Fibroblast of skin of right quadriceps (primary cell): Measurements from ENCODE around the gene CUL2.
"Not testable (repeated sequence)": the region's sequence is repeated elsewhere in the genome, so short reads cannot be mapped to it uniquely, and the experiment has no call there.

ENCODE experiments used
- DNase-seq: peaks from one replicate; pipeline ENCODE4 v3.0.0-alpha.2; 2013

Gene CUL2

DNA sequence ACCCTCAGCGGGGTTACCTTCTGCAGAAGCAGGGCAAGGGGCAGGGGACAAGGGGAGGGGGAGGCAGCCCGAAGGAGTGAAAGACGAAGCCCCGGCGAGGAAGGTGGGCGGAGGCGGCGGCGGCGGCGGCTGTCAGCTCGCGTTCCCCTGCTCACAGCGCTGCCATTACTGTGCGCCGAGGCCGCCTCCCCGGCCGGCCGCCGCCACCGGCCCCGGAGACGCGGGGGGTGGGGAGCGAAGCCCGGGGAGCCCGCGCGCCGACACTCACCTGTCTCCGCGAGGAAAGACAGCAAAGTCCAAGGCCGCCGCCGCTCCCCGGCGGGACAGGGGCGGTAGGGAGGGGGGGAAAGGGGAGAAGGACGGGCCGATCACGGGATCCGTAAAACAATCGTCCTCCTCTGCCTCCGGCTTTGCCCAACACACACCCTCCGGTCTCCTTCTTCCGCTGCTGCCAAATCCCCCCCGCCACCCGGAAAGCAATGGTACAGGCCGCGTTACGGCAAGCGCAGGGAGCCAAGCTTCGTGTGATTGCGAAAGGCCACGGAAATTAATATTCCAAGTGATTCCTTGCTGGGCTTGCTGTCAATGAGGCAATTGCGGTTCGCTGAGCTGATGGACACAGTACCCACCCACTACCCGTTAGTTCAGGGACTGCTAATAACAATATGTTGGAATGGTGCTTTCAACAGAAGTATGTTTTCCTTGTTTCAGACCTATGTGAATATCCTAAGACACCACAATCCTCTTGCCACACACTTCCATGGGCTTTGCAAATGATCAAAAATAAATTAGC lies at the start of gene CUL2:
CUL2 (minus strand) TSS at position 180 of the 793 bp plus-strand sequence. CDS start 19,024 bp downstream, outside the sequence.
- peak; percentile 97 for DNase-seq

DNA sequence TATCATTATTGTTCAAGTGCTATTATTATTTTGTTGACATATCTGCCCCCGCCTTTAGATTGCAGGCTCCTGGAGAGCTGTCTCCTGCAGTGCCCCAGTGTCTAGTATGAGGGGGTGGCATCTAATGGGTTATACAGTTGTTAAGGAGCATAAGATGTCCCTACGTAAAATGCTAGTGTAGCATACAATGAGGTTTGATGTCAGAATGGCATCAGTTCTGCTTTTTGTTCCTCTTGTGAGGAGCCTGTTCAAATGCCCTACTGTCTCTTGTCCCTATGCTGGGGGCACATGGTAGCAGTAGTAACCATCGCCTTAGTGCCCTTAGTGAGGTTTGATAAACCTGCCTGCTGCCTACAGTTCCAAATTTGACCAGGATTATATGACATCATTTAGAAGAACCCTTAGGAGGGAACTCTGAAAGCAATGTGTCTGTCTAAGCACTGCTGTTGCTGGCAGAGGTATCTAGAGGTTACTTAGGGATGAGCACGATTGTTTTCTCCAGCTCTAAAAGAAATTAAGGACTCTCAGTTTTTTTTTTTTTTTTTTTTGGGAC lies 46.2 kb upstream of the CUL2 start:
- DNase-seq, result no peak

DNA sequence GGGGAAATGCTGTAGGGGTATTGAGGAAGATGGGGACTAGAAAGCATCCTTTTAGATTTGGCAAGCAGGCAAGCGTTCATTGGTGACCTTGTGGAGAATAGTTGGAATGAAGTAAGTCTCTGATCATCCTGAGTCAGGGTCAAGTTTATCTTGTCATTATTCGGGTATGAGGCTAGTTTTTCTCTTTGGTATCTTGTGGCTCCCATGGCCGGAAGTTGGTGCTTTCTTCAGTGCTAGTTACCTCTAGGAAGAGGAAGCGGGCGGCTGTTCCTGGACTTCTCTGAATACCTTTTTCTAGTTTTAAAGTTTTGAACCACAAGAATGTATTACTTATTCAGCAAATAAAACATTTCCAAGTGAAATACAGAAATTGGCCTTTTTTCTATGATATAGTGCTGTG lies 45.7 kb upstream of the CUL2 start:
- peak; percentile 5 for DNase-seq

DNA sequence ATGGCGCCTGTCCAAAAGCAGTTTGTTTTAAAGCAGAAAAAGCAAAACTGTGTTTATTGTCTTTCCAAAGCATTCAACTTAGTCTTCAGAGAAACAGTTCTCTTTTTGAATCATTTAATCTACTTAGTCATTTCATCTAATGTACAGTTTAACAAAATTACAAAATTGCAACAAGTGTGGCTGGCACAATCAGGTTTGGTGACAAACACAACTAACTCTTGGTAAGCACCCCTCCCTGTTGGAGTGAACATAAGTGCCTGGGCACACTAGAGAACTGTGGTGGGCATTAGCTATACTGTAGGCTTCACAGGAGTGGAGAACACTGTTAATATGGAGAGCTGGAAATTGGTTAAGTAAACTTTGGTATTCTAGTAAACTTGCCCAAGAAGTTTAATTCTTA lies 43.4 kb upstream of the CUL2 start:
- no peak for DNase-seq

DNA sequence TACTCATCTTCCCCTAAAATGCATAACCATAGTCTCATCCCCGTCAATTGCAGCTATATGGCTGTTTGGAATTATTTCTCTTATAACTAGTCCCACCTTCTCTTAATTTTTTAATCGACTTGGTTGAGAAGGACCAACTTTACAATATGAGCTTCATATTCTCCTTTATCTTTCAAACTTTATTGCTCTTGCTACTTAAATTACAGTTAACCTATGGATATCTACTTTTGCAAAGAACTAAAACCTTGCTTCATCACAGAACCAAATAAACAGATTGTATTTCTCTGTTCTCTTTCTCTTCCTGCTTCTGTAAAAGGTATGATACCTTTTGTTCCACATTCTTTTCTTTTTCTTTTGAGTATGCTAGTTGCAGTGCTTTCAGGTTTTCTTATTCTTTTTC lies 42.6 kb upstream of the CUL2 start:
- DNase-seq, result no peak

DNA sequence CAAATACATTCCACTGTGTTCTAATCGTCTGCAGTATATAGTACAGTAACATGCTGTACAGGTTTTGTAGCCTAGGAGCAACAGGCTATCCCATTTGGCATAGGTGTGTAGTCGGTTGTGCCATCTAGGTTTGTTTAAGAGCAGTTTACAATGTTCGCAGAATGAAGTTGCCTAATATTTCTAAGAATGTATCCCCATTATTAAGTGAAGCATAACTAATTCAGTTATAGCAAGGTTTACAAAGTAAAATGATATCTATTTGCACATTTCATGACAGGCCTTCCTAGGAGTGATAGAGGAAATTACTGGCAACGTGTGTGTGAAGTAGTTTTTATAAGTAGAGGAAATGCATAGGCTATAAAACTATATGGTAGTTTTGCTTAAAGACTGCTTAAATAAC lies 40.5 kb upstream of the CUL2 start:
- no peak for DNase-seq

DNA sequence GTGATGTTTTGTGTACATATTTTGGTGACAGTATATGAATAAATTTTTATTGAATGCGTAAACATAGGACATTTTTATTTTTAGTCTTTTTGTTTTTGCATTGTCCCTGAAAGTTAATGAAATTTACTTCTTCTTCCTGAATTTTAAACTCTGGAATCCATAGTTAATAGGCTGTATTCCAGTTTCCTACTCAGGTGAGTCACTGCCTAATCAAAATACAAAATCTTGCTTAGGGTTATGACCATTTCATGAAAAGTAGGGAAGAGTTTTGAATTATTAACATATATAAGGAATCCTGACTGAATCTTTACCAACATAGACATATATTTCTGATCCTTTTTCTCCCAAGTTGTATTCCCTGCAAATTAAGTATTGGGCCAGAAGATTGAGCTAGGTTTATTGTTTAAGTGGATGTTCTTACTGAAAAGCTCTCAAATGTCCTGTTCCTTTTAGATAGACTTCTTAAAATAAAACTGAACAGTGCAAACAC lies 39.1 kb upstream of the CUL2 start:
- DNase-seq, result no peak

DNA sequence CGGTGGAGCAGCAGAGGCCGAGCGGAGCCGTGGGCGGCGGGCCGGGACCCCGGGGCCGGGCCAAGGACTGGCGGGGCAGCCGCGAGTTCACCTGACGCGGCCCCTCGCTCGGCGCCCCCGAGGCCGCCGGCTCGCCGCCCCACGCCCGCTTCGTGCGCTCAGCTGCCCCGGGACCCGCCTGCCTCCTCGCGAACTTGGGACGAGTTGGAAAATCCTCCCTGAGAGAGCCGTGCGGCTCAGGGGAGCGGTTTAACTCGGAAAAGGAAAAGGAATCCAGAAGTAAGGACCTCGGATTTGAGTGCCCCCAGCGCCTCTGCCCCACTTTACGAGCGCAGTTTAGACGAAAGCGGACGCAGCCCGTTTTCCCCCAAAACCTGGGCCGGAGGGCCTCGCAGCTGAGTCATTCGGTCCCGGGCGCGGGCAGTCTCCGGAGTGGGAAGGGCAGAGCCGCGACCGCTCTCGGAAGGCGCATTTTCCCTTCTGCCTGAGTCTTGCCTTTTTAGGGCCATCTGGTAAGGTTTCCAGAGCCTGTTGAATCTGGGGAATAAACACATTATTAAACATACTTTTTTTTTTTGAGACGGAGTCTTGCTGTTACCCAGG lies 37.2 kb upstream of the CUL2 start:
- DNase-seq, result peak; percentile 68

DNA sequence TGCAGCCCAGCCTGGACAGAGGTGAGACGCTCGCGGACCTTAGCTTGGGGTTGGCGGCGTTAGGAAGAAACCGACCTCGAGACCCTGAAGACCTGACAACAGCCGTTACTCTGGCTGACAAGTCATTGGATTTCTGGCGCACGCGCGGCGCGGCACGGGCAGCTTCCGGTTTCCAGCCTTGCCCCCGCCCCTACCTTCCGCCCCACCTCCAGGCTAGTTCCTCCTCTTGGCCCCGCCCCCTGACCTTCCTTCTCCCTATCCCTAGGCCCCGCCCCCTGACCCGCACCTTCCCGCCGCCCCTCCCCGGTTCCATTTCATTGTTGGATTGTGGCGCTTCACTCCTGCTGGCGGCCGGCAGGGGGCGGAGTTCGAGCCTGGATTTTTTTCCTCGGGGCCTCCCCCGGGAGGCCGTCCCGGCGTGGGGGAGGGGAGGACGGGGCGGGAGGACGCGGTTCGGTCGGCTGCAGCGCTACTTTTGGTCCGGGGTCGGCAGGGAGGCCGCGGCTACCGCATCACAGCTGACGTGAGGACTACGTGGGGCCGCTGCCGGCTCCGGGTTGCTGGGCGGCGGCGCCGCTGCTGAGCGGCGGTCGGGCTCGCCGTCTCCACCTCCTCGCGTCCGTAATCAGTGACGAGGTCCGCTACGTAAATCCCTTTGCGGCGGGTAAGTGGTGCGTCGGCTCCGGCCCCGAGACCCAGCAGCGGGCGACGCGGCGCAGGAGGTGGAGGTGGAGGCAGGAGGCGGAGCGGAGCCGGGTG lies 36.6 kb upstream of the CUL2 start, which contains the start of gene CREM:
CREM (plus strand) TSS at position 317 of the 759 bp plus-strand sequence. CDS start 10,990 bp downstream, outside the sequence.
- peak; percentile 96 for DNase-seq

DNA sequence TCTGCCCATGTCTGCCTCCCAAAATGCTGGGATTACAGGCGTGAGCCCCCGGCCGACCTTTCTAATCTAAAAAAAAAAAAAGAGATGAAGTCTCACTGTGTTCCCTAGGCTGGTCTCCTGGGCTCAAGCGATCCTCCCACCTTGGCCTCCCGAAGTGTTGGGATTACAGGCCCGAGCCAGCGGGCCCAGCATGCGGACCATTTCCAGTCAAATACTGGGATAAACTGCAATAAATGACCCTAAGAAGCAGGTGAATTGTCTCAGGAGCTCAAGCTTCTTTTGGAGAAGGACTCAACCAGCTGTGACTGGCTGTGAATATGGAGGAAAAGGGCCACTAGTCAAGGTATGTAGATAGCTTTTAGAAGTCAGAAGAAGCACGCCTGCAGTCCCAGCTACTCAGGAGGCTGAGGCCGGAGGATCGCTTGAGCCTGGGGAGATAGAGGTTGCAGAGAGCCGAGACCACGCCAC lies 36.0 kb upstream of the CUL2 start:
- no peak for DNase-seq

DNA sequence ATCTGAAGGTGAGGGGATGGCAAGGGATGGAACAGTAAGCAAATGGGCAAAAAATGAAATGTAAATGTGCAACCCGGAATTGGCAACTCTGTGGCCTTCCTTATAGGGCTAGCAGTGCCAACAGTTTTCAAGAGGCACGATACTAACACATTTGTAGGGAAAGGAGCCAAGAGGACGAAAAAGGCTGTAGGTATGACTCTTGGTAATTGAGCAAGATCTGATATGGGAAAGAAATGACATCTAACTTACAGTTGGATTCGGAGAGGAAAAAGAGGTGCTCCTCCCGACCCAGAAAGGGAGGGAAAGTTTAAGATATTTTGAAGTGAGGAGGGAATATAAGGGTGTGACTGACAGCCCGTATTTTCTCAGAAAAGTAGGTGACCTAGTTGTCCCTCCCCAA lies 34.4 kb upstream of the CUL2 start:
- no peak for DNase-seq

DNA sequence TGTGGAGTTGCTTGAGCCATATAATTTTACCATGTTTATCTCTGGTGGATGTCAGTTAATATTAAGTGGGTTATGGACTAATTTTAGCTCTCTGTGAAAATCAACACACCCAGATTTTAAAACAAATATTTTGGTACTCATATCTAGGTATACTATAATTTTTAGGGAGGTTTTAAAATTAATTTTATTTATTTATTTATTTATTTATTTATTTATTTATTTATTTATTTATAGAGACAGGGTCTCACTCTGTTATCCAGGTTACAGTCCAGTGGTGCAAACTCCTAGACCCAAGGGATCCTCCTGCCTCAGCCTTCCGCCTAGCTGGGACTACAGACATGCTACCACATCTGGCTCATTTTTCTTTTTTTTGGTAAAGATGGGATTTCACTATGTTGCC lies 29.2 kb upstream of the CUL2 start:
- DNase-seq, result no peak

DNA sequence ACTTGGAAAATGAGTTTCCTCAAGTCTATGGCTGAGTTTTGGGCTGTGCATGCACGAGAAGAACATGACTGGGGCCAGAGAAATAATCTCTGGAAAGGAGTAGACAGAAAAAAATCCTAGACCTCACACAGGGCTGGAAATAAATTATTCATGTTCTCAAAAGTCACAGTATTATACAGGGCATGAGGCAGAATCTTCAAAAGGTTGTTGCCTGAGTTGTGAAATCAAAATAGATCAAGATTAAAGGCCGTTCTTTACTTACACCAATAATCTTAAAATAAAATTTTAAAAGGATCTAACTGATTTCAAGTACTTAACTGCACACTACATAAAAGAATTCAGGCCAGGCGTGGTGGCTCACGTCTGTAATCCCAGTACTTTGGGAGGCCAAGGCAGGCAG lies 22.4 kb upstream of the CUL2 start:
- DNase-seq, result no peak

DNA sequence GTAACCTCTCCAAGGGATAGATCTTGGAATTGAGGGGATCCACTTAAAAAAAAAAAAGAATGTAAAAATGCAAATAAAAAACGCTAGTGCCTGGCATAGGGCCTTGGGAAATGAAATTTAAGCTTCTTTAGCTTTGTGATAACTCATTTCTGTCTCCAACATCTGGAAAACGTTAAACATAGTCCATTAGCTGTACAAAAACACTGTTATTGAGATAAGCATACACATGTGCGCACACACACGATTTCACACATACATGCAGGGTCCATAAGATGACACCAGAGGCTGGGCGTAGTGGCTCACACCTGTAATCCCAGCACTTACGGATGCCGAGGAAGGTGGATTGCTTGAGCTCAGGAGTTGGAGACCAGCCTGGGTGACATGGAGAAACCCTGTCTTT lies 13.7 kb upstream of the CUL2 start:
- no peak for DNase-seq

DNA sequence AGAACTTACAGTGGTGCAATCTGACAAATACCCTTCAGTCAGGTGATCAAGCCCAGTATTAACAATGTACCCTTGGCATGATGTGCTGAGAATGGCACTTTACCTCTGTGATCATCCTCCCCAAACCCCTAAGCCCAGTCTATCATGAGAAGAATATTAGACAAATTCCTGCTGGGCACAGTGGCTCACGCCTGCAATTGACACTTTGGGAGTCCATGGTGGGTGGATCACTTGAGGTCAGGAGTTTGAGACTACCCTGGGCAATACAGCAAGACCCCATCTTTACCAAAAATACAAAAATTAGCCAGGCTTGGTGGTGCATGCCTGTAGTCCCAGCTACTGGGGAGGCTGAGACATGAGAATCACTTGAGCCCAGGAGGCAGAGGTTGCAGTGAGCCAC lies 7.4 kb upstream of the CUL2 start:
- no peak for DNase-seq

DNA sequence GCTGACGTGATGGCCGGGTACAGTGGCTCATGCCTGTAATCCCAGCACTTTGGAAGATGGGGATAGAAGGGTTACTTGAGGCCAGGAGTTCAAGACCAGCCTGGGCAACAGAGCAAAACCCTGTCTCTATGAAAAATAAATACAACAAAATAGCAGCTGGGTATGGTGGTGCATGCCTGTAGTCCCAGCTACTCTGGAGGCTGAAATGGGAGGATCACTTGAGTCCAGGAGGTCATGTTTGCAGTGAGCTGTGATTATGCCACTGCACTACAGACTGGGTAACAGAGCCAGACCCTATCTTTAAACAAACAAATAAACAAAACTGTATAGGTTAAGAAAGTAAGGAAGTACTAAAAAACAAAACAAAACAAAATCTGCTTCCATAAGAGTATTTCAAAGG lies 6.2 kb upstream of the CUL2 start:
- DNase-seq, result no peak

DNA sequence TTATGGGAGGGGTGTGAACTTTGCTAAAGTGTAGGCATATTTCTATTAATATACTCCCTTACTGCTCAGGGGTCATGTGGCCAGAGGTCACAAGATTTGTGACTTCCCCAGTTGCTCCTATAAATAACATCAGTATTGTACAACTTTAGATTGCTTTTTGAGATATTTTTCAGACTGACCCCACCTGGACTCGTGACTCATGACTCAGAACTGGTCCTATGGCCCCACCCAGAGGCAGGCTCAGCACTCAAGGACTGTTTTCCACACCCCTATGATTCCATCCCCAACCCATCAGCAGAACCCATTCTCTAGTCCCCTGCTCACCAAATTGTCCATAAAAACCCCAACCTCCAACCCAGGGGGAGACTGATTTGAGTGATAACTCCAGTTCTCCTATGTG lies 2.7 kb upstream of the CUL2 start:
- DNase-seq, result no peak

DNA sequence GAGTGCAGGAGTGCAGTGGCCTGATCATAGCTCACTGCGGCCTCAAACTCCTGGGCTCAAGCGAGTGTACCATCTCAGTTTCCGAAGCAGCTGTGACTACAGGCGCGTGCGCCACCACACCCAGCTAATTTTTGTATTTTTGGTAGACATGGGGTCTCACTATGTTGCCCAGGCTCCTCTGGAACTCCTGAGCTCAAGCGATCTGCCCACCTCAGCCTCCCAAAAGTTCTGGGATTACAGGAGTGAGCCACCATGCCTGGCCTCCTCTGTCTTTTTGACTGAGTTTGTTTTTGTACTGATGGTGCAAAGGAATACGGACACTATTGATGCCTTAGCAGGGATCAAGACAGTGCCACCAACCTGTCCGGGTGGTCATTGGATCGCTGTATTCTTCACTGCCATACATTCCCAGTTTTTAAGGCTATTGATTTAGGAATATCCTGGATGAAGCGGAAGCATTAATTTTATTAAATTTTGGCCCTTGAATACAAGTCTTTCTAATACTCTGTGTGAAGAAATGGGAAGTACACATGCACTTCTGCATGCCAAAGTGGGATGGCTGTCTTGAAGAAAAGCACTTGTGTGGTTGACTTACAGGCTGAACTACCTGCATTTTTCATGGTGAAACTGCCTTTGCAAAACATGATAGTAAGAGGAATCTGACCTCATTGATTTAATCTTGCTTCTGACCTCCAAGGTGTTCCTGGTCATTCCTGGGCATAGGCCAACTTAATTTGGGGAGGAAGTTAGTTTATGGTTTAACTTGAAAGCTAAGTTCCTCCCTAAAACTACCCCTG lies 2.1 kb upstream of the CUL2 start:
- DNase-seq, result no peak

DNA sequence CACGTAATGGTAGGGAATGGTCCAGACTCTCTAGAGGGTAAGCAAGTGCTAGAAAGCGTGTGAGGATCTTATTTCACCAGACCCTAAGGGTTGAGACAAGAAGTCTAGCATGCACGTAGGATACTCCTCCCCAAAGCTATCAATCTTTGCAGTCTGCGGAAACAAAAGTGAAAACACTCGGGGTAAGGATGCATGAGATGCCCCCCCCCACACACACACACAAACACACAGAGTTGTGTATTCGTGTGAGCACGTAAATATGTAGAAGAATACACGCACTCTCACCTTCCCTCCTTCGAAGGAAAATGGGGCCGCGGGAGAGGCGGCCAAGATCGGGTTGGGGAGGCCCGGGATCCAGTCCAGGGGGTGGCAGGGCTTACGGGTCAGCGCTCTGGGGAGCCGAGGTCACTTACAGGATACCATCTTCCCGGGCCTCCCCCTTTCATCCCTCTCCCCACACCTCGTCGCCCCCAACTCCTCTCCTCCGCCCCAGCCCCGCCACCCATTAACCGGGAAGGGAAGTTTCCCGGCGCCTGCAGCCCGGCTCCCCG lies 455 bp downstream of the CUL2 start:
- peak; percentile 22 for DNase-seq

DNA sequence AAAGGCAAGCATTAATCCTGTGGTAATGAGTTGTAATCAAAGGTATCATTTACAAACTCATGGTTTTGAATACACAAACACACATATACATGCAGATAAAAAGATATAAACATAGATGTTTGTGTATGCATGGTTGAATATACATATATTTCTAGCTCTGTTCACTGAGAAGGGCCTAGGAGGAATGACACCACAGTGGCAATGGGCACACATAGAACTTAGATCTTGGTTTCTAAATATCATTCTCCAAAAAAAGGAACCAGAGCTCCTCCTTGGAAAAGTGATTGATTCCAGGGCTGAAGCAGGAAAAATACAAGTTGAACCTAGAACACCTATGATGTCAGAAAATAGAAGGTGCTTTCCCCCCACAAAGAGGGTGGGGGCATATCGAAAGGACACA lies 6.9 kb downstream of the CUL2 start:
- DNase-seq, result no peak

DNA sequence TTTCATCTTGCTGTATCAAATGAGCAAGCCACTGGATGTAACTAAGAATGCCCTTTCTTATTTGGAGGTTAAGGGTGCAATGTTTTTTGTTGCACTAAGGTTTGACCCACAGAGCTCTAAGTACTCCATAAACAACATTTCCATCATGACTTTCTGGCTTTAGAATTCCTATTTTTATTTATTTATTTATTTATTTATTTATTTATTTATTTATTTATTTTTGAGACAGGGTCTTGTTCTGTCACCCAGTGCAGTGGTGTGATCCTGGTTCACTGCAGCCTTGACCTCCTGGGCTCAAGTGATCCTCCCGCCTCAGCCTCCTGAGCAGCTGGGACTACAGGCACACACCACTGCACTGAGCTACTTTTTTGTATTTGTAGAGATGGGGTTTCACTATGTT lies 9.9 kb downstream of the CUL2 start:
- DNase-seq, result not testable (repeated sequence)

DNA sequence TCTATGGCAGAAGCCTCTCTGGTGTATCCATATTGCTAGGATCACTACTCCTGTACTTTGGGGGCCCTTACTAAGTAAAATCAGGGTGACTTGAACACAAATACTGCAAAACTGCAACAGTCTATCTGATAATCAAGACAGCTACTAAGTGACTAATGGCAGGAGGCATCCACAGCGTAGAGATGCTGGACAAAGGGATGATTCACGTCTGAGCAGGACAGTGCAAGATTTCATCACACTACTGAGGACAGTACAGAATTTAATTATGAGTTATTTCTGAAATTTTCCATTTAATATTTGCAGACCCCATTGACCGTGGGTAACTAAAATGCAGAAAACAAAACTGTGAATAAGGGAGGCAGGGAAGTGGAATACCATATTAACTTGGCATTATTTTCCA lies 10.4 kb downstream of the CUL2 start:
- peak; percentile 81 for DNase-seq
